ENCODE measurements around the gene CAMTA1. TPM values are rescaled to one million over a fixed set of nuclear protein-coding genes. Genes with fewer than 3 reads are reported as not detected.

Gene CAMTA1
- total and polyA plus RNA-seq, 9 of the 15 experiments (the other 6 are each of a cell fraction or from before 2014, with no cell fraction given) = 43.9 to 161 (median 65.9) TPM

DNA sequence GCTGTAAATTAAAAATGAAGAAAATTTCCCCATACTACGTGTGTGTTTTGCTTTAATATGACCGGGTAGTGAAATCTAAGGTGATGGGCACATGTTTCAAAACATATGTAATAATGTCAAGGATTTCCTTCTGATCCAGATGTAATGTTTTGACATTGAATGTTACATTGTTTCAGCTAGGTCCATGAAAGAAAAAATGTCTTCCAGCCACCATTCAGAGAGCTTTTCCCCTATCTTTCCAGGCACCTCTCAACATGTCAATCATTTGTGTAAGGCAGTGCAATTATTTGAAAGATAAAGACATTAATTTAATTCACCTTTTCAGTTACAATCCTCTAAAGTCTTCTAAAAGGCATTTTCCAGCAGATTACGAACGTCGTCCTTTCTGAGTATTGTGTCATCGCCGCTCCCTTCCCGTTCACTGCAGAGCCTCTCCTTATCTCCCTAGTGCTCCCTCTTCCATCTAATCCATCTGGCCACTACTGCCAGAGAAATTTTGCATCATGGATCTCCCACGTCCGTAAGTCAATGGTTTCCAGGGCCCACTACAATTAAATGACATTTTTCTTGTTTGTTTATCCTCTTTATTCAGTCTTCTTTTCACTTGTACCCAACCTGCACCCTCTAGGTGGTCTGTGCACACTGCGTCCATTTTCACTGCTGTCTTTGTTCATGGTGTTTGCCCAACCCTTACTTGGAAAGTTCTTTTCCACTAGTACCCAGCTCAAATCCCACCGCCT, 984.6 kb downstream of the CAMTA1 start (continued):
- TF ChIP-seq, protein P1, sequence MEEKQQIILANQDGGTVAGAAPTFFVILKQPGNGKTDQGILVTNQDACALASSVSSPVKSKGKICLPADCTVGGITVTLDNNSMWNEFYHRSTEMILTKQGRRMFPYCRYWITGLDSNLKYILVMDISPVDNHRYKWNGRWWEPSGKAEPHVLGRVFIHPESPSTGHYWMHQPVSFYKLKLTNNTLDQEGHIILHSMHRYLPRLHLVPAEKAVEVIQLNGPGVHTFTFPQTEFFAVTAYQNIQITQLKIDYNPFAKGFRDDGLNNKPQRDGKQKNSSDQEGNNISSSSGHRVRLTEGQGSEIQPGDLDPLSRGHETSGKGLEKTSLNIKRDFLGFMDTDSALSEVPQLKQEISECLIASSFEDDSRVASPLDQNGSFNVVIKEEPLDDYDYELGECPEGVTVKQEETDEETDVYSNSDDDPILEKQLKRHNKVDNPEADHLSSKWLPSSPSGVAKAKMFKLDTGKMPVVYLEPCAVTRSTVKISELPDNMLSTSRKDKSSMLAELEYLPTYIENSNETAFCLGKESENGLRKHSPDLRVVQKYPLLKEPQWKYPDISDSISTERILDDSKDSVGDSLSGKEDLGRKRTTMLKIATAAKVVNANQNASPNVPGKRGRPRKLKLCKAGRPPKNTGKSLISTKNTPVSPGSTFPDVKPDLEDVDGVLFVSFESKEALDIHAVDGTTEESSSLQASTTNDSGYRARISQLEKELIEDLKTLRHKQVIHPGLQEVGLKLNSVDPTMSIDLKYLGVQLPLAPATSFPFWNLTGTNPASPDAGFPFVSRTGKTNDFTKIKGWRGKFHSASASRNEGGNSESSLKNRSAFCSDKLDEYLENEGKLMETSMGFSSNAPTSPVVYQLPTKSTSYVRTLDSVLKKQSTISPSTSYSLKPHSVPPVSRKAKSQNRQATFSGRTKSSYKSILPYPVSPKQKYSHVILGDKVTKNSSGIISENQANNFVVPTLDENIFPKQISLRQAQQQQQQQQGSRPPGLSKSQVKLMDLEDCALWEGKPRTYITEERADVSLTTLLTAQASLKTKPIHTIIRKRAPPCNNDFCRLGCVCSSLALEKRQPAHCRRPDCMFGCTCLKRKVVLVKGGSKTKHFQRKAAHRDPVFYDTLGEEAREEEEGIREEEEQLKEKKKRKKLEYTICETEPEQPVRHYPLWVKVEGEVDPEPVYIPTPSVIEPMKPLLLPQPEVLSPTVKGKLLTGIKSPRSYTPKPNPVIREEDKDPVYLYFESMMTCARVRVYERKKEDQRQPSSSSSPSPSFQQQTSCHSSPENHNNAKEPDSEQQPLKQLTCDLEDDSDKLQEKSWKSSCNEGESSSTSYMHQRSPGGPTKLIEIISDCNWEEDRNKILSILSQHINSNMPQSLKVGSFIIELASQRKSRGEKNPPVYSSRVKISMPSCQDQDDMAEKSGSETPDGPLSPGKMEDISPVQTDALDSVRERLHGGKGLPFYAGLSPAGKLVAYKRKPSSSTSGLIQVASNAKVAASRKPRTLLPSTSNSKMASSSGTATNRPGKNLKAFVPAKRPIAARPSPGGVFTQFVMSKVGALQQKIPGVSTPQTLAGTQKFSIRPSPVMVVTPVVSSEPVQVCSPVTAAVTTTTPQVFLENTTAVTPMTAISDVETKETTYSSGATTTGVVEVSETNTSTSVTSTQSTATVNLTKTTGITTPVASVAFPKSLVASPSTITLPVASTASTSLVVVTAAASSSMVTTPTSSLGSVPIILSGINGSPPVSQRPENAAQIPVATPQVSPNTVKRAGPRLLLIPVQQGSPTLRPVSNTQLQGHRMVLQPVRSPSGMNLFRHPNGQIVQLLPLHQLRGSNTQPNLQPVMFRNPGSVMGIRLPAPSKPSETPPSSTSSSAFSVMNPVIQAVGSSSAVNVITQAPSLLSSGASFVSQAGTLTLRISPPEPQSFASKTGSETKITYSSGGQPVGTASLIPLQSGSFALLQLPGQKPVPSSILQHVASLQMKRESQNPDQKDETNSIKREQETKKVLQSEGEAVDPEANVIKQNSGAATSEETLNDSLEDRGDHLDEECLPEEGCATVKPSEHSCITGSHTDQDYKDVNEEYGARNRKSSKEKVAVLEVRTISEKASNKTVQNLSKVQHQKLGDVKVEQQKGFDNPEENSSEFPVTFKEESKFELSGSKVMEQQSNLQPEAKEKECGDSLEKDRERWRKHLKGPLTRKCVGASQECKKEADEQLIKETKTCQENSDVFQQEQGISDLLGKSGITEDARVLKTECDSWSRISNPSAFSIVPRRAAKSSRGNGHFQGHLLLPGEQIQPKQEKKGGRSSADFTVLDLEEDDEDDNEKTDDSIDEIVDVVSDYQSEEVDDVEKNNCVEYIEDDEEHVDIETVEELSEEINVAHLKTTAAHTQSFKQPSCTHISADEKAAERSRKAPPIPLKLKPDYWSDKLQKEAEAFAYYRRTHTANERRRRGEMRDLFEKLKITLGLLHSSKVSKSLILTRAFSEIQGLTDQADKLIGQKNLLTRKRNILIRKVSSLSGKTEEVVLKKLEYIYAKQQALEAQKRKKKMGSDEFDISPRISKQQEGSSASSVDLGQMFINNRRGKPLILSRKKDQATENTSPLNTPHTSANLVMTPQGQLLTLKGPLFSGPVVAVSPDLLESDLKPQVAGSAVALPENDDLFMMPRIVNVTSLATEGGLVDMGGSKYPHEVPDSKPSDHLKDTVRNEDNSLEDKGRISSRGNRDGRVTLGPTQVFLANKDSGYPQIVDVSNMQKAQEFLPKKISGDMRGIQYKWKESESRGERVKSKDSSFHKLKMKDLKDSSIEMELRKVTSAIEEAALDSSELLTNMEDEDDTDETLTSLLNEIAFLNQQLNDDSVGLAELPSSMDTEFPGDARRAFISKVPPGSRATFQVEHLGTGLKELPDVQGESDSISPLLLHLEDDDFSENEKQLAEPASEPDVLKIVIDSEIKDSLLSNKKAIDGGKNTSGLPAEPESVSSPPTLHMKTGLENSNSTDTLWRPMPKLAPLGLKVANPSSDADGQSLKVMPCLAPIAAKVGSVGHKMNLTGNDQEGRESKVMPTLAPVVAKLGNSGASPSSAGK (IDR thresholded peaks at IDR 0.05) = no peak; the same call in 1 of the 2 replicates
- TF ChIP-seq CTCF (IDR thresholded peaks at IDR 0.05 in 2 of 3, conservative IDR thresholded peaks at IDR 0.05 in 1 of 3; ENCODE audit: insufficient read depth in 2 of 3, low read depth in 1 of 3, low read length in 3 of 3) = no peak; a peak in 1 of 6 replicates
- TF ChIP-seq RBM17 (IDR thresholded peaks at IDR 0.05; ENCODE audit: borderline replicate concordance, low read depth, low read length) = no peak
- no peak for TF ChIP-seq ZNF77 (CRISPR knock-in tag; IDR thresholded peaks at IDR 0.05)
- TF ChIP-seq KLF6 (CRISPR knock-in tag; IDR thresholded peaks at IDR 0.05; ENCODE audit: borderline replicate concordance) = no peak
- TF ChIP-seq TAL1 (IDR thresholded peaks at IDR 0.05) = peak; percentile 33; the same call in 1 of the 2 replicates
- no peak for TF ChIP-seq MNT (conservative IDR thresholded peaks at IDR 0.05)
- no peak for TF ChIP-seq RFX5 (IDR thresholded peaks at IDR 0.05; ENCODE audit: low read depth, low read length)
- no peak for TF ChIP-seq POLR3G (IDR thresholded peaks at IDR 0.05; ENCODE audit: extremely low read depth, insufficient read length, insufficient replicate concordance)
- no peak for TF ChIP-seq CHD1 (IDR thresholded peaks at IDR 0.05; ENCODE audit: low read length)
- TF ChIP-seq SOX6 (IDR thresholded peaks at IDR 0.05) = 0 out of 2 replicates have a peak, but pooled peaks have one; percentile 28
- no peak for TF ChIP-seq MCM7 (IDR thresholded peaks at IDR 0.05)
- TF ChIP-seq LEF1 (IDR thresholded peaks at IDR 0.05) = peak; percentile 34; the same call in 1 of the 2 replicates
